GM18498 (cell line): ENCODE results near the gene SYS1.
A peak's percentile ranks its signal among the peaks of the same experiment; 100 is the strongest.

Source experiments
- ATAC-seq: cut with Tn5 transposase; IDR thresholded peaks from one replicate; pipeline ENCODE4 v1.9.1; 2021; ENCODE audit warnings: mild to moderate bottlenecking, moderate library complexity; ENCODE audit not compliant: unreplicated experiment

Gene SYS1

GRCh38 chr20:45412653-45413052, 49.7 kb downstream of the SYS1 start:
- no peak for ATAC-seq

- ATAC-seq: no peak
These were observed 50.5 kb downstream of the SYS1 start for GRCh38 chr20:45413479-45413878.

- peak; percentile 69 for ATAC-seq
These were observed 53.1 kb downstream of the SYS1 start, which contains the start of gene PIGT for GRCh38 chr20:45415822-45416637. PIGT (plus strand) TSS chr20:45416141; CDS start chr20:45416157, 16 bp downstream.

GRCh38 chr20:45416917-45417316, 54.0 kb downstream of the SYS1 start:
- ATAC-seq: no peak
